Measurements from ENCODE around the gene PIAS1. TPM values are rescaled to one million over a fixed set of nuclear protein-coding genes. Genes with fewer than 3 reads are reported as not detected.
A peak's percentile ranks its signal among the peaks of the same experiment; 100 is the strongest.

Gene PIAS1
- total and polyA plus RNA-seq, 2 donors (not counting 3 experiments of a cell fraction or from before 2014, with no cell fraction given) = 23.7 to 24.2 TPM

DNA sequence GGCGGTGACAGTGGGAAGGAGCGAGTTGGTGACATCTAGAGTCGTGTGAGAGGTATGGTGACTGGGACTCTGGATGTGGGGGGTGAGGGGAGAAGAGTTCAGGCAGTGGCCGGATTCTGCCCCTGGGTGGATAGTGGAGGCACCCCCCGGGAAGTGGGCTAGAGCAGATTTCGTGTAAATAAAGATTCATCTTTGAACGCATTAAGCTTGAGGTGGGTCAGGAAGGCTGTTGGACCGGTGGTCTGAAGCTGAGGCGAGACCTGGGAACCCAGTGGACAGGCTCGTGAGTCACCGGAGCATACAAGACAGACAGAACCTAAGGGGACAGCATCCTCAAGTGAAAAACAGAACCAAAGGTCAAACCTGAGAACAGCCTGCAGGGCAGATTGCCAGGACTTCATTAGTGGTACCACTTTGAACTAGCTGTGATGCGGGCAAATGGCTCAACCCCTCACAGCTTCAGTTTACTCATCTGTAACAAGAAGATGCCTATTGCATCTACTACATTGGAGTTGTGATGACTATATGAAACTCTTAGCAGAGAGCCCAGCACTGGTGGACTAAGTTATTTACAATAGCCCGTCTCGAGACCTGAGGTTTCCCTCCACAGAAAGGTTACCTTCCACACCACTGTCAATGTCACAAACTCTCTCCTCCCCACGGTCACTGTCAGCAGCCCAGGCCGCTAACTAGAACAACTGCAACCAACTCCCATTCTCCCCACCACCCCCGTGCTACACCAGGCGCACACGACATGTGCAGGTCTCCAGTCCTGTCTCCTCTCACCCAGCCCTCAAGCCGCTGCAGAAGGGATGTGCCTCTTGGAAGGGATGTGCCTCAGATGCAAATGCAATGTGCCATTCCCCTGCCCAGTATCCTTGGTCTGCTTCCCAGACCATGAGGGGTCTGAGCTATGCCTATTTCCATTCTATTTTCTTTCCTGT, 176.3 kb downstream of the PIAS1 start:
- H3K27me3 ChIP-seq (ENCODE audit: control insufficient read depth in 2 of 2, insufficient read depth in 2 of 2, low read length in 2 of 2) = no peaks in the 10 kb centered on the region
- peaks cover 32% of the 10 kb centered on the region for H3K79me2 ChIP-seq (ENCODE audit: control insufficient read depth, insufficient read depth, low read length)
- peak overlapping the region; percentile 52 to 69 (median 65) for H3K4me3 ChIP-seq (replicated peaks in 1 of 3; ENCODE audit: insufficient read depth in 1 of 3, low read depth in 1 of 3, low read length in 3 of 3)
- peak overlapping the region; percentile 97 for H2AFZ ChIP-seq (ENCODE audit: low read depth, low read length)
- peak overlapping the region; percentile 71 for H3K9ac ChIP-seq (replicated peaks; ENCODE audit: extremely low read depth, insufficient read depth, low read length)
- ChIA-PET CTCF (interaction anchor here (0.7 to 1.7 kb wide), 5 partner anchors 9 to 25 kb away, joined by 3 to 6 read pairs (median 5); partner anchors contain the start of gene CALML4), POLR2A (no interaction called here)
- peak; percentile 9 for DNase-seq (ENCODE audit: low read depth, low spot score)
- peak overlapping the region; percentile 91 for H3K4me2 ChIP-seq (ENCODE audit: insufficient read depth, low read length)
- no peaks in the 10 kb centered on the region for H4K20me1 ChIP-seq (replicated peaks; ENCODE audit: control insufficient read depth, extremely low read depth, insufficient read depth, low read length)
- no peaks in the 10 kb centered on the region for H3K9me3 ChIP-seq (replicated peaks; ENCODE audit: control insufficient read depth, insufficient read depth, low read length)
- BruUV-seq (replicated peaks) = no TSS peak
- no peak for FAIRE-seq
- H3K36me3 ChIP-seq (ENCODE audit: control insufficient read depth in 2 of 2, extremely low read depth in 1 of 2, insufficient read depth in 2 of 2, low read length in 2 of 2) = no peaks in the 10 kb centered on the region
- no peaks in the 10 kb centered on the region for H3K9me1 ChIP-seq (replicated peaks; ENCODE audit: control insufficient read depth, extremely low read depth, insufficient read depth, low read length)
- TF ChIP-seq, protein P1, sequence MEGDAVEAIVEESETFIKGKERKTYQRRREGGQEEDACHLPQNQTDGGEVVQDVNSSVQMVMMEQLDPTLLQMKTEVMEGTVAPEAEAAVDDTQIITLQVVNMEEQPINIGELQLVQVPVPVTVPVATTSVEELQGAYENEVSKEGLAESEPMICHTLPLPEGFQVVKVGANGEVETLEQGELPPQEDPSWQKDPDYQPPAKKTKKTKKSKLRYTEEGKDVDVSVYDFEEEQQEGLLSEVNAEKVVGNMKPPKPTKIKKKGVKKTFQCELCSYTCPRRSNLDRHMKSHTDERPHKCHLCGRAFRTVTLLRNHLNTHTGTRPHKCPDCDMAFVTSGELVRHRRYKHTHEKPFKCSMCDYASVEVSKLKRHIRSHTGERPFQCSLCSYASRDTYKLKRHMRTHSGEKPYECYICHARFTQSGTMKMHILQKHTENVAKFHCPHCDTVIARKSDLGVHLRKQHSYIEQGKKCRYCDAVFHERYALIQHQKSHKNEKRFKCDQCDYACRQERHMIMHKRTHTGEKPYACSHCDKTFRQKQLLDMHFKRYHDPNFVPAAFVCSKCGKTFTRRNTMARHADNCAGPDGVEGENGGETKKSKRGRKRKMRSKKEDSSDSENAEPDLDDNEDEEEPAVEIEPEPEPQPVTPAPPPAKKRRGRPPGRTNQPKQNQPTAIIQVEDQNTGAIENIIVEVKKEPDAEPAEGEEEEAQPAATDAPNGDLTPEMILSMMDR (IDR thresholded peaks at IDR 0.05; ENCODE audit: extremely low read depth in 1 of 2, insufficient read depth in 1 of 2, low read depth in 1 of 2, low read length in 2 of 2) = no peak
- TF ChIP-seq FOS (IDR thresholded peaks at IDR 0.05; ENCODE audit: borderline replicate concordance, insufficient read depth, low read length) (no peak), GATA2 (IDR thresholded peaks at IDR 0.05; ENCODE audit: insufficient read depth, insufficient read length, low read depth, low read length) (no peak), EZH2 (IDR thresholded peaks at IDR 0.05; ENCODE audit: borderline replicate concordance, low read depth, low read length, severe bottlenecking) (no peak), POLR2A (IDR thresholded peaks at IDR 0.05; ENCODE audit: low read depth, low read length) (no peak), JUN (IDR thresholded peaks at IDR 0.05; ENCODE audit: borderline replicate concordance, insufficient read depth, insufficient read length, low read depth) (no peak), POLR2AphosphoS5 (IDR thresholded peaks at IDR 0.05; ENCODE audit: insufficient read depth, low read depth, low read length) (no peak), MYC (IDR thresholded peaks at IDR 0.05; ENCODE audit: low read depth, low read length) (no peak)
- TF ChIP-seq, protein P2, sequence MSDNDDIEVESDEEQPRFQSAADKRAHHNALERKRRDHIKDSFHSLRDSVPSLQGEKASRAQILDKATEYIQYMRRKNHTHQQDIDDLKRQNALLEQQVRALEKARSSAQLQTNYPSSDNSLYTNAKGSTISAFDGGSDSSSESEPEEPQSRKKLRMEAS (IDR thresholded peaks at IDR 0.05; ENCODE audit: insufficient read depth, insufficient read length) = no peak
- H3K27ac ChIP-seq (ENCODE audit: insufficient read depth, low read depth, low read length) = no peak overlapping the region
- H3K4me1 ChIP-seq (ENCODE audit: control insufficient read depth, extremely low read depth, insufficient read depth, low read length) = peaks cover 15% of the 10 kb centered on the region
- dilution Hi-C loops (cut with MboI; ENCODE audit: extremely low pct_ligation_motif_present, low sequenced_read_pairs) = no loop called here
- intact Hi-C loops (cut with micrococcal nuclease) = loop anchor here (1.0 kb wide), 1 partner anchor 47 kb away; the partner anchor contains the start of gene FEM1B

Data from endothelial cell of umbilical vein (primary cell).